ENCODE results near the gene ZNF468. TPM values are rescaled to one million over a fixed set of nuclear protein-coding genes. Genes with fewer than 3 reads are reported as not detected.
"Not testable (repeated sequence)": the region's sequence is repeated elsewhere in the genome, so short reads cannot be mapped to it uniquely, and the experiment has no call there.

ZNF468 gene
- total and polyA plus RNA-seq, 9 donors = 13.8 to 21.9 (median 17.0) TPM

DNA sequence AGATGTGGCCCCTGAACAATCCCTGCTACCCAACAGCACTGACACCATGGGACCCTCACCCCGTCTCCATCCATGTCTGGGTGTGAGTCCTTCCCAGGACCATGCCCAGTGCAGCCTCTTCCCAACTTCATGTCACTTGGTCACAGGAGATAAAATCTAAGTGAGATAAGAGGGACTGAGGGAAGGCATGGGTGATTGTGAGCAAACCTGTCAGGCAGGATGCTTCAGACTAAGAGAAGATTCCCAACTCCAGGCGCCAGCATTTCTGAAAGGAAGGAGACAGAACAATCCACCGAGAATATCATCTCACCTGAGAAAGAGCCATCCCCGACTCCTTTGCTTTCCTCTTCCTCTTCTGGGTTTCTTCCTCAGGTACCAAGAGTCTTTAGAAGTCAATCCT, 32.5 kb upstream of the ZNF468 start:
- Histone ChIP-seq H3K27ac (ENCODE audit: low read length) (no peak overlapping the region), H3K4me3 (ENCODE audit: low read length) (no peak overlapping the region), H3K27me3 (ENCODE audit: control insufficient read depth, insufficient read depth, low read length) (no peaks in the 10 kb centered on the region), H3K9me3 (replicated peaks; ENCODE audit: control insufficient read depth, low read depth, low read length) (no peaks in the 10 kb centered on the region), H3K4me1 (ENCODE audit: control insufficient read depth, insufficient read depth, low read length) (no peaks in the 10 kb centered on the region), H3K36me3 (ENCODE audit: control insufficient read depth, insufficient read depth, low read length) (peaks cover 52% of the 10 kb centered on the region)
- no peak for DNase-seq
- WGBS (ENCODE audit: insufficient coverage) = 100% methylated on average over 1 of the region's 4 CpGs

DNA sequence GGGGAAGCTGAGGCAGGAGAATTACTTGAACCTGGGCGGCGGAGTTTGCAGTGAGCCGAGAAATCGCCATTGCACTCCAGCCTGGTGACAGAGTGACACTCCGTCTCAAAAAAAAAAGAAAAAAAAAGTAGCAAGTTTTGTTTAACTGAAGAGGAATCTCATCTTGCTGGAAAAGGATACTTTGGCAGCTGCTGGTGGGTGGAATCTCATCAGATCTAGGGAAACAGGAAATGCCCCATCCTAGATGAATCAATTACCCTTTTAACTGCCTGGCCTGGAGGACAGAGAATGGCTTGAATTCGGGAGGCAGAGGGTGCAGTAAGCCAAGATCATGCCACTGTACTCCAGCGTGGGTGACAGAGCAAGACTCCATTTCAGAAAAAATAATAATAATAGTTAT, 31.7 kb upstream of the ZNF468 start:
- Histone ChIP-seq H3K4me1 (ENCODE audit: control insufficient read depth, insufficient read depth, low read length) (no peaks in the 10 kb centered on the region), H3K27me3 (ENCODE audit: control insufficient read depth, insufficient read depth, low read length) (no peaks in the 10 kb centered on the region), H3K36me3 (ENCODE audit: control insufficient read depth, insufficient read depth, low read length) (peaks cover 55% of the 10 kb centered on the region), H3K4me3 (ENCODE audit: low read length) (no peak overlapping the region), H3K27ac (ENCODE audit: low read length) (no peak overlapping the region), H3K9me3 (replicated peaks; ENCODE audit: control insufficient read depth, low read depth, low read length) (no peaks in the 10 kb centered on the region)
- 94% methylated on average over 4 of the region's 7 CpGs for WGBS (ENCODE audit: insufficient coverage)
- no peak for DNase-seq

GRCh38 chr19:52880895-52881389, 23.5 kb upstream of the ZNF468 start:
- 97% methylated on average over 5 of the region's 11 CpGs for WGBS (ENCODE audit: insufficient coverage)
- H3K4me1 ChIP-seq (ENCODE audit: control insufficient read depth, insufficient read depth, low read length) = no peaks in the 10 kb centered on the region
- no peak for DNase-seq
- peaks cover 49% of the 10 kb centered on the region for H3K36me3 ChIP-seq (ENCODE audit: control insufficient read depth, insufficient read depth, low read length)
- H3K9me3 ChIP-seq (replicated peaks; ENCODE audit: control insufficient read depth, low read depth, low read length) = no peaks in the 10 kb centered on the region
- H3K27ac ChIP-seq (ENCODE audit: low read length) = no peak overlapping the region
- no peak overlapping the region for H3K4me3 ChIP-seq (ENCODE audit: low read length)
- H3K27me3 ChIP-seq (ENCODE audit: control insufficient read depth, insufficient read depth, low read length) = no peaks in the 10 kb centered on the region

GRCh38 chr19:52872996-52873395, 15.6 kb upstream of the ZNF468 start:
- WGBS (ENCODE audit: insufficient coverage) = 67% methylated on average over 2 of the region's 6 CpGs
- not testable (repeated sequence) for H3K4me3 ChIP-seq (ENCODE audit: low read length); H3K4me1 ChIP-seq (ENCODE audit: control insufficient read depth, insufficient read depth, low read length); DNase-seq; H3K27me3 ChIP-seq (ENCODE audit: control insufficient read depth, insufficient read depth, low read length); H3K36me3 ChIP-seq (ENCODE audit: control insufficient read depth, insufficient read depth, low read length); H3K9me3 ChIP-seq (replicated peaks; ENCODE audit: control insufficient read depth, low read depth, low read length); H3K27ac ChIP-seq (ENCODE audit: low read length)

DNA sequence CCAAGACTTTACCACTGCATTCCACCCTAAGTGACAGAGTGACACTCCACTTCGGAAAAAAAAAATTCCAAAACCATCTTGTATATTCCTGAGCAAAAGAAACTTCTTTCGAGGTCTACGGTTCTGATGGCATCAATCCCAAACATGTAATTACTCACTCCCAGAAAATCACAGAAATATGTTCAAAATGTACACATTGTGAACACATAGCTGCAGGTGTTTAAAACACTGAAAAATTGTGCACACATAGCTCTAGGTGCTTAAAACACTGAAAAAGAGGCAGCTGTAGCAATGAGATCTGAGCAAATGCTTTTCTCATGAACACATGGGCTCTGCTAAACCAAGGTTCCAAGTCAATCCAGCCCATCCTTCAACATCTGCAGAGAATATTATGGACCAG, 14.0 kb upstream of the ZNF468 start:
- H3K4me1 ChIP-seq (ENCODE audit: control insufficient read depth, insufficient read depth, low read length) = no peaks in the 10 kb centered on the region
- H3K27me3 ChIP-seq (ENCODE audit: control insufficient read depth, insufficient read depth, low read length) = no peaks in the 10 kb centered on the region
- no peak overlapping the region for H3K27ac ChIP-seq (ENCODE audit: low read length)
- H3K9me3 ChIP-seq (replicated peaks; ENCODE audit: control insufficient read depth, low read depth, low read length) = no peaks in the 10 kb centered on the region
- DNase-seq = no peak
- H3K4me3 ChIP-seq (ENCODE audit: low read length) = no peak overlapping the region
- 45% methylated on average over 2 of the region's 3 CpGs for WGBS (ENCODE audit: insufficient coverage)
- no peaks in the 10 kb centered on the region for H3K36me3 ChIP-seq (ENCODE audit: control insufficient read depth, insufficient read depth, low read length)

GRCh38 chr19:52868031-52868430, 10.6 kb upstream of the ZNF468 start:
- not testable (repeated sequence) for H3K4me1 ChIP-seq (ENCODE audit: control insufficient read depth, insufficient read depth, low read length); DNase-seq; H3K27me3 ChIP-seq (ENCODE audit: control insufficient read depth, insufficient read depth, low read length); H3K9me3 ChIP-seq (replicated peaks; ENCODE audit: control insufficient read depth, low read depth, low read length); H3K27ac ChIP-seq (ENCODE audit: low read length); H3K36me3 ChIP-seq (ENCODE audit: control insufficient read depth, insufficient read depth, low read length); H3K4me3 ChIP-seq (ENCODE audit: low read length)
- WGBS (ENCODE audit: insufficient coverage) = 100% methylated on average over 3 of the region's 11 CpGs

- 1% methylated on average over 16 of the region's 31 CpGs for WGBS (ENCODE audit: insufficient coverage)
- peak overlapping the region; percentile 69 for H3K27ac ChIP-seq (ENCODE audit: low read length)
- DNase-seq = peak; percentile 10
These were observed 660 bp downstream of the ZNF468 start for GRCh38 chr19:52856540-52857377.

GRCh38 chr19:52847352-52847751, 10.1 kb downstream of the ZNF468 start:
- no CpG with 5 or more reads among the region's 5 CpGs for WGBS (ENCODE audit: insufficient coverage)
- H3K4me3 ChIP-seq (ENCODE audit: low read length); H3K4me1 ChIP-seq (ENCODE audit: control insufficient read depth, insufficient read depth, low read length); DNase-seq; H3K27me3 ChIP-seq (ENCODE audit: control insufficient read depth, insufficient read depth, low read length); H3K27ac ChIP-seq (ENCODE audit: low read length); H3K9me3 ChIP-seq (replicated peaks; ENCODE audit: control insufficient read depth, low read depth, low read length): not testable (repeated sequence)
- peaks cover 51% of the 10 kb centered on the region for H3K36me3 ChIP-seq (ENCODE audit: control insufficient read depth, insufficient read depth, low read length)

More at GRCh38 chr19:52856540-52857377, 660 bp downstream of the ZNF468 start:
- not testable (repeated sequence) for H3K4me1 ChIP-seq (ENCODE audit: control insufficient read depth, insufficient read depth, low read length); H3K27me3 ChIP-seq (ENCODE audit: control insufficient read depth, insufficient read depth, low read length); H3K36me3 ChIP-seq (ENCODE audit: control insufficient read depth, insufficient read depth, low read length); H3K9me3 ChIP-seq (replicated peaks; ENCODE audit: control insufficient read depth, low read depth, low read length)
- peak overlapping the region; percentile 68 for H3K4me3 ChIP-seq (ENCODE audit: low read length)

GRCh38 chr19:52840825-52841465, 16.5 kb downstream of the ZNF468 start:
- H3K27ac ChIP-seq (ENCODE audit: low read length); H3K4me1 ChIP-seq (ENCODE audit: control insufficient read depth, insufficient read depth, low read length); H3K27me3 ChIP-seq (ENCODE audit: control insufficient read depth, insufficient read depth, low read length); DNase-seq; H3K4me3 ChIP-seq (ENCODE audit: low read length): not testable (repeated sequence)
- WGBS (ENCODE audit: insufficient coverage) = 71% methylated on average over 1 of the region's 10 CpGs
- H3K36me3 ChIP-seq (ENCODE audit: control insufficient read depth, insufficient read depth, low read length) = peaks cover 49% of the 10 kb centered on the region
- H3K9me3 ChIP-seq (replicated peaks; ENCODE audit: control insufficient read depth, low read depth, low read length) = peaks cover 24% of the 10 kb centered on the region

DNA sequence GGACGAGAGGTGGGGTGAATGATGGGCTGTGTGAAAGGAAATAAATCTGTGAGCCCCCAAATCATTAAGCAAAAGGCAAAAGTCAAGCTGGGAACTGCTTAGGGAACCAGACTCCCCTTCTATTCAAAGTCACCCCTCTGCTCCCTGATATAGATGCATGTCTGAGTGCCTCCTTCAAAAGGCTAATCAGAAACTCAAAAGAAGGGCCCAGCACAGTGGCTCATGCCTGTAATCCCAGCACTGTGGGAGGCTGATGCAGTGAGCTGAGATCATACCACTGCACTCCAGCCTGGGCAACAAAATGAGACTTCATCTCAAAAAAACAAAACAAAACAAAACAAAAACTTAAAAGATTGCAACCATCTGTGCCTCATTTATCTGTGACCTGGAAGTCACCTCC, 23.1 kb downstream of the ZNF468 start:
- not testable (repeated sequence) for H3K36me3 ChIP-seq (ENCODE audit: control insufficient read depth, insufficient read depth, low read length); H3K9me3 ChIP-seq (replicated peaks; ENCODE audit: control insufficient read depth, low read depth, low read length); H3K27me3 ChIP-seq (ENCODE audit: control insufficient read depth, insufficient read depth, low read length); DNase-seq; H3K4me1 ChIP-seq (ENCODE audit: control insufficient read depth, insufficient read depth, low read length); H3K4me3 ChIP-seq (ENCODE audit: low read length); H3K27ac ChIP-seq (ENCODE audit: low read length)
- WGBS (ENCODE audit: insufficient coverage) = no CpG with 5 or more reads among the region's 1 CpG
